Gastrocnemius medialis (tissue), 4 donors: ENCODE results near the gene DLL4. TPM values are rescaled to one million over a fixed set of nuclear protein-coding genes. Genes with fewer than 3 reads are reported as not detected.

Experiments
- ATAC-seq, 2 donors: fragments of 150-250 bp; one replicate each; pipeline ENCODE4 v1.9.1; 2016
- DNase-seq, 2 donors: peaks; one replicate each; pipeline ENCODE4 v3.0.0-alpha.2; 2019
- H3K27ac ChIP-seq, 4 donors: fragments of 200-600 bp; sonication (generic); 1 replicate in 1 of 4; 2 replicates in 3 of 4; pipeline ENCODE4 v1.5.1; 2016 to 2018; ENCODE audit warnings: mild to moderate bottlenecking in 2 of 4, moderate library complexity in 1 of 4
- H3K27me3 ChIP-seq, 3 donors: fragments of 200-600 bp; sonication (generic) in 2 of 3; 1 replicate in 1 of 3; 2 replicates in 2 of 3; pipeline versions ENCODE4 v1.5.1 to v1.6.0; 2016 to 2019; ENCODE audit warnings: mild to moderate bottlenecking in 1 of 3, moderate library complexity in 1 of 3
- H3K36me3 ChIP-seq, 2 donors: fragments of 200-600 bp; sonication (generic) in 1 of 2; one replicate each; pipeline ENCODE4 v1.5.1; 2017 to 2018
- H3K4me1 ChIP-seq, 2 donors: fragments of 200-600 bp; sonication (generic) in 1 of 2; one replicate each; pipeline ENCODE4 v1.5.1; 2016 to 2017; ENCODE audit warnings: mild to moderate bottlenecking in 2 of 2
- H3K4me3 ChIP-seq, 4 donors: fragments of 200-600 bp; sonication (generic) in 3 of 4; 1 replicate in 1 of 4; 2 replicates in 3 of 4; pipeline ENCODE4 v1.5.1; 2016 to 2019; ENCODE audit warnings: mild to moderate bottlenecking in 2 of 4
- H3K9me3 ChIP-seq, 3 donors: fragments of 200-600 bp; sonication (generic) in 2 of 3; 1 replicate in 1 of 3; 2 replicates in 2 of 3; pipeline ENCODE4 v1.5.1; 2016 to 2019
- POLR2A ChIP-seq, 2 donors: fragments of 450-650 bp; IDR thresholded peaks; one replicate each; pipeline ENCODE4 v1.6.1; 2017; ENCODE audit warnings: antibody characterized with exemption in 2 of 2, mild to moderate bottlenecking in 2 of 2, moderate library complexity in 2 of 2
- in situ Hi-C, 4 donors: fragments of 200-750 bp; cut with MboI; loops; one replicate each; pipeline versions ENCODE4 v1.15.0 to v1.8.0; 2017; ENCODE audit warnings: low sequenced_read_pairs in 4 of 4
- intact Hi-C: fragments of 100-400 bp; cut with DNase I; formaldehyde crosslinking; loops from one replicate; pipeline ENCODE4 v1.15.1; 2023; ENCODE audit warnings: low total_unique reads
- total RNA-seq, 4 donors: library from RNA; depleted of rRNA; stranded (reverse); fragments of >200 nt; gene quantifications; one replicate each; pipeline versions ENCODE4 v1.1.0 to v1.2.3, GENCODE V29; 2016
- TF ChIP-seq, protein P1 (sequence below), 5 experiments: fragments of 450-650 bp in 3 of 5; fragments of 200-600 bp in 2 of 5; sonication (generic) in 2 of 5; IDR thresholded peaks in 4 of 5; conservative IDR thresholded peaks in 1 of 5; 1 replicate in 4 of 5; 2 replicates in 1 of 5; pipeline ENCODE4 v1.5.1; 2016 to 2019; ENCODE audit warnings: antibody characterized with exemption in 5 of 5, mild to moderate bottlenecking in 3 of 5, moderate library complexity in 3 of 5

DLL4 gene
- total RNA-seq, 4 donors from 2014 or later, result 5.9 to 15.7 (median 8.9) TPM

DNA sequence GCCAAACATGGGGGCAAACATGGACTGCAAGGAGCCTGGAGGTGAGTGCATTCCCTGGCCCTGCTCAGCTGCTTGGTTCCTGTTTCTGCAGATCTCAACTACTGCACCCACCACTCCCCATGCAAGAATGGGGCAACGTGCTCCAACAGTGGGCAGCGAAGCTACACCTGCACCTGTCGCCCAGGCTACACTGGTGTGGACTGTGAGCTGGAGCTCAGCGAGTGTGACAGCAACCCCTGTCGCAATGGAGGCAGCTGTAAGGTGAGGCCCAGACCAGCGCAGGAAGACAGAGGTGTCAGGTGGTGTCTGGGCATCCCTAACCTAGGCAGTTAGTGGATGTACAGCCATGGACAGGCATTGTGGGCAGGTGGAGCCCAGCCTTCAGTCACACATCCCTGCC, 5.3 kb downstream of the DLL4 start:
- Histone ChIP-seq H3K27ac (no peak overlapping the region), H3K4me3 (no peak overlapping the region), H3K9me3 (no peaks in the 10 kb centered on the region), H3K27me3 (peaks cover 24 to 29% (median 28%) of the 10 kb centered on the region in 3 donors), H3K36me3 (no peaks in the 10 kb centered on the region), H3K4me1 (peaks cover 38 to 49% of the 10 kb centered on the region in 2 donors)
- TF ChIP-seq, protein P1, sequence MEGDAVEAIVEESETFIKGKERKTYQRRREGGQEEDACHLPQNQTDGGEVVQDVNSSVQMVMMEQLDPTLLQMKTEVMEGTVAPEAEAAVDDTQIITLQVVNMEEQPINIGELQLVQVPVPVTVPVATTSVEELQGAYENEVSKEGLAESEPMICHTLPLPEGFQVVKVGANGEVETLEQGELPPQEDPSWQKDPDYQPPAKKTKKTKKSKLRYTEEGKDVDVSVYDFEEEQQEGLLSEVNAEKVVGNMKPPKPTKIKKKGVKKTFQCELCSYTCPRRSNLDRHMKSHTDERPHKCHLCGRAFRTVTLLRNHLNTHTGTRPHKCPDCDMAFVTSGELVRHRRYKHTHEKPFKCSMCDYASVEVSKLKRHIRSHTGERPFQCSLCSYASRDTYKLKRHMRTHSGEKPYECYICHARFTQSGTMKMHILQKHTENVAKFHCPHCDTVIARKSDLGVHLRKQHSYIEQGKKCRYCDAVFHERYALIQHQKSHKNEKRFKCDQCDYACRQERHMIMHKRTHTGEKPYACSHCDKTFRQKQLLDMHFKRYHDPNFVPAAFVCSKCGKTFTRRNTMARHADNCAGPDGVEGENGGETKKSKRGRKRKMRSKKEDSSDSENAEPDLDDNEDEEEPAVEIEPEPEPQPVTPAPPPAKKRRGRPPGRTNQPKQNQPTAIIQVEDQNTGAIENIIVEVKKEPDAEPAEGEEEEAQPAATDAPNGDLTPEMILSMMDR (IDR thresholded peaks at IDR 0.05 in 4 of 5, conservative IDR thresholded peaks at IDR 0.05 in 1 of 5), result no peak
- no peak for TF ChIP-seq POLR2A (IDR thresholded peaks at IDR 0.05)
- DNase-seq (no peak), ATAC-seq (no peak)
- intact Hi-C loops, result no loop called here
- in situ Hi-C loops, result no loop called here

DNA sequence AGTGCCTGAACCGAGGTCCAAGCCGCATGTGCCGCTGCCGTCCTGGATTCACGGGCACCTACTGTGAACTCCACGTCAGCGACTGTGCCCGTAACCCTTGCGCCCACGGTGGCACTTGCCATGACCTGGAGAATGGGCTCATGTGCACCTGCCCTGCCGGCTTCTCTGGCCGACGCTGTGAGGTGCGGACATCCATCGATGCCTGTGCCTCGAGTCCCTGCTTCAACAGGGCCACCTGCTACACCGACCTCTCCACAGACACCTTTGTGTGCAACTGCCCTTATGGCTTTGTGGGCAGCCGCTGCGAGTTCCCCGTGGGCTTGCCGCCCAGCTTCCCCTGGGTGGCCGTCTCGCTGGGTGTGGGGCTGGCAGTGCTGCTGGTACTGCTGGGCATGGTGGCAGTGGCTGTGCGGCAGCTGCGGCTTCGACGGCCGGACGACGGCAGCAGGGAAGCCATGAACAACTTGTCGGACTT, 7.1 kb downstream of the DLL4 start:
- Histone ChIP-seq H3K9me3 (no peaks in the 10 kb centered on the region), H3K27ac (peak overlapping the region; percentile 77 to 85 (median 82)), H3K4me3 (no peak overlapping the region), H3K36me3 (no peaks in the 10 kb centered on the region), H3K27me3 (peaks cover 8 to 11% (median 9%) of the 10 kb centered on the region in 3 donors), H3K4me1 (peaks cover 19 to 47% of the 10 kb centered on the region in 2 donors)
- in situ Hi-C loops, result no loop called here
- TF ChIP-seq, protein P1 (IDR thresholded peaks at IDR 0.05 in 4 of 5, conservative IDR thresholded peaks at IDR 0.05 in 1 of 5), result no peak
- no peak for TF ChIP-seq POLR2A (IDR thresholded peaks at IDR 0.05)
- DNase-seq (no peak), ATAC-seq (no peak)
- intact Hi-C loops, result no loop called here

DNA sequence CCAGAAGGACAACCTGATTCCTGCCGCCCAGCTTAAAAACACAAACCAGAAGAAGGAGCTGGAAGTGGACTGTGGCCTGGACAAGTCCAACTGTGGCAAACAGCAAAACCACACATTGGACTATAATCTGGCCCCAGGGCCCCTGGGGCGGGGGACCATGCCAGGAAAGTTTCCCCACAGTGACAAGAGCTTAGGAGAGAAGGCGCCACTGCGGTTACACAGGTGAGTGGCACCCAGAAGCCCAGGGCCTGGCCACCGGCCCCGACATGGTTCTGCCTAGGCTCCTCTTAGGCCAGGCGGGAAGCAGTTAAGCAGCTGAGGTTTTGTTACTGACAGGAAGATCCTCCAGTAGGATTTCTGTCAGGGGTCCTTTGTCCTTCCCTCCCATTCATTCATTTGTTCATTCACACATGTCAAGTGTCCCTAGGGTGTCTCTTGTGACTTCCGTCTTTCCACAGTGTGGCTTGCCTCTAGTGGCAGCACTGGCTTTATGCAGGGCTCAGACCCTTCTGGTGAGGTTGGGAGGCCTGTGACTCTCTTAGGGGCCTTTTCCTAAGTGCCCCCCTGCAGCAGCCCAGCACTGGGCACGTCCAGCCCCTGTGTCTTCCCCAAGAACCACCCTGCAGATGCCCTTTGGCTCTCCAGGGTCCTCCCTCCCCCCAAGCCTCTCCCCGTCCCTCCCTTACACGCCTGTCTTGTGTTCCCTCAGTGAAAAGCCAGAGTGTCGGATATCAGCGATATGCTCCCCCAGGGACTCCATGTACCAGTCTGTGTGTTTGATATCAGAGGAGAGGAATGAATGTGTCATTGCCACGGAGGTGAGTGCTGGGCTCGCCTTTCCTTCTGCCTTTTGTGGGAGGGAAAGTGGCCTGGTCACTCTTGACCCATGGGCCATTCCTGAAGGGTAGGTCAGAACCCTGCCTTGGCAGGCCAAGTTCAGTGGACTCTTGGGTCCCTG, 7.8 kb downstream of the DLL4 start:
- intact Hi-C loops, result loop anchor here (1.0 kb wide), 1 partner anchor 31 kb away; no protein-coding TSS in a partner anchor
- Histone ChIP-seq H3K27me3 (peaks cover 2 to 5% (median 2%) of the 10 kb centered on the region in 3 donors), H3K4me3 (peak overlapping the region in 2 of 4 donors; percentile 5 to 16), H3K36me3 (no peaks in the 10 kb centered on the region), H3K9me3 (no peaks in the 10 kb centered on the region), H3K4me1 (peaks cover 18 to 48% of the 10 kb centered on the region in 2 donors), H3K27ac (peak overlapping the region; percentile 77 to 85 (median 82))
- peak; percentile 62 to 72 for ATAC-seq
- in situ Hi-C loops, result no loop called here
- DNase-seq, result peak; percentile 67 to 71
- TF ChIP-seq, protein P1 (IDR thresholded peaks at IDR 0.05 in 4 of 5, conservative IDR thresholded peaks at IDR 0.05 in 1 of 5), result peak; percentile 21 to 50 (median 33)
- TF ChIP-seq POLR2A (IDR thresholded peaks at IDR 0.05), result no peak

DNA sequence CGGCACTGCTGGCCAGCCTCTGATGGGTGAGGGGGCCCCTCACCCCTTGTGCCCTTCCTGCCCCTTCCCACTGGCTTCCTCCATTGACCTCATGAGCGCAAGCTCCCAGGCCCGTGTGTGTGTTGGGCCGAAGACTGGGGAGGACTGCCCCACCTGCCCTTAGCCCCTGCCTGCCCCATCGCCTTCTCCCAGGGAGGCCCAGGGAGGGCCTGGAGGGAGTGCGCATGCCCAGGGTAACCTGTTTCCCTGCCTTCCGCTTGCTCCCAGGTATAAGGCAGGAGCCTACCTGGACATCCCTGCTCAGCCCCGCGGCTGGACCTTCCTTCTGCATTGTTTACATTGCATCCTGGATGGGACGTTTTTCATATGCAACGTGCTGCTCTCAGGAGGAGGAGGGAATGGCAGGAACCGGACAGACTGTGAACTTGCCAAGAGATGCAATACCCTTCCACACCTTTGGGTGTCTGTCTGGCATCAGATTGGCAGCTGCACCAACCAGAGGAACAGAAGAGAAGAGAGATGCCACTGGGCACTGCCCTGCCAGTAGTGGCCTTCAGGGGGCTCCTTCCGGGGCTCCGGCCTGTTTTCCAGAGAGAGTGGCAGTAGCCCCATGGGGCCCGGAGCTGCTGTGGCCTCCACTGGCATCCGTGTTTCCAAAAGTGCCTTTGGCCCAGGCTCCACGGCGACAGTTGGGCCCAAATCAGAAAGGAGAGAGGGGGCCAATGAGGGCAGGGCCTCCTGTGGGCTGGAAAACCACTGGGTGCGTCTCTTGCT, 8.8 kb downstream of the DLL4 start:
- Histone ChIP-seq H3K9me3 (no peaks in the 10 kb centered on the region), H3K36me3 (no peaks in the 10 kb centered on the region), H3K4me3 (no peak overlapping the region), H3K27me3 (peaks cover 0 to 4% (median 0%) of the 10 kb centered on the region in 3 donors), H3K4me1 (peaks cover 27 to 54% of the 10 kb centered on the region in 2 donors), H3K27ac (peak overlapping the region; percentile 77 to 85 (median 82))
- no peak for TF ChIP-seq POLR2A (IDR thresholded peaks at IDR 0.05)
- TF ChIP-seq, protein P1 (IDR thresholded peaks at IDR 0.05 in 4 of 5, conservative IDR thresholded peaks at IDR 0.05 in 1 of 5), result peak; percentile 36 to 61 (median 56)
- in situ Hi-C loops, result no loop called here
- ATAC-seq, result peak; percentile 17 to 39
- DNase-seq, result peak in 1 of 2 donors; percentile 68
- intact Hi-C loops, result loop anchor here (1.0 kb wide), 1 partner anchor 32 kb away; no protein-coding TSS in a partner anchor
